ENCODE results near the gene PCNA.
"Not testable (repeated sequence)": the region's sequence is repeated elsewhere in the genome, so short reads cannot be mapped to it uniquely, and the experiment has no call there.

- TF ChIP-seq, protein P1, sequence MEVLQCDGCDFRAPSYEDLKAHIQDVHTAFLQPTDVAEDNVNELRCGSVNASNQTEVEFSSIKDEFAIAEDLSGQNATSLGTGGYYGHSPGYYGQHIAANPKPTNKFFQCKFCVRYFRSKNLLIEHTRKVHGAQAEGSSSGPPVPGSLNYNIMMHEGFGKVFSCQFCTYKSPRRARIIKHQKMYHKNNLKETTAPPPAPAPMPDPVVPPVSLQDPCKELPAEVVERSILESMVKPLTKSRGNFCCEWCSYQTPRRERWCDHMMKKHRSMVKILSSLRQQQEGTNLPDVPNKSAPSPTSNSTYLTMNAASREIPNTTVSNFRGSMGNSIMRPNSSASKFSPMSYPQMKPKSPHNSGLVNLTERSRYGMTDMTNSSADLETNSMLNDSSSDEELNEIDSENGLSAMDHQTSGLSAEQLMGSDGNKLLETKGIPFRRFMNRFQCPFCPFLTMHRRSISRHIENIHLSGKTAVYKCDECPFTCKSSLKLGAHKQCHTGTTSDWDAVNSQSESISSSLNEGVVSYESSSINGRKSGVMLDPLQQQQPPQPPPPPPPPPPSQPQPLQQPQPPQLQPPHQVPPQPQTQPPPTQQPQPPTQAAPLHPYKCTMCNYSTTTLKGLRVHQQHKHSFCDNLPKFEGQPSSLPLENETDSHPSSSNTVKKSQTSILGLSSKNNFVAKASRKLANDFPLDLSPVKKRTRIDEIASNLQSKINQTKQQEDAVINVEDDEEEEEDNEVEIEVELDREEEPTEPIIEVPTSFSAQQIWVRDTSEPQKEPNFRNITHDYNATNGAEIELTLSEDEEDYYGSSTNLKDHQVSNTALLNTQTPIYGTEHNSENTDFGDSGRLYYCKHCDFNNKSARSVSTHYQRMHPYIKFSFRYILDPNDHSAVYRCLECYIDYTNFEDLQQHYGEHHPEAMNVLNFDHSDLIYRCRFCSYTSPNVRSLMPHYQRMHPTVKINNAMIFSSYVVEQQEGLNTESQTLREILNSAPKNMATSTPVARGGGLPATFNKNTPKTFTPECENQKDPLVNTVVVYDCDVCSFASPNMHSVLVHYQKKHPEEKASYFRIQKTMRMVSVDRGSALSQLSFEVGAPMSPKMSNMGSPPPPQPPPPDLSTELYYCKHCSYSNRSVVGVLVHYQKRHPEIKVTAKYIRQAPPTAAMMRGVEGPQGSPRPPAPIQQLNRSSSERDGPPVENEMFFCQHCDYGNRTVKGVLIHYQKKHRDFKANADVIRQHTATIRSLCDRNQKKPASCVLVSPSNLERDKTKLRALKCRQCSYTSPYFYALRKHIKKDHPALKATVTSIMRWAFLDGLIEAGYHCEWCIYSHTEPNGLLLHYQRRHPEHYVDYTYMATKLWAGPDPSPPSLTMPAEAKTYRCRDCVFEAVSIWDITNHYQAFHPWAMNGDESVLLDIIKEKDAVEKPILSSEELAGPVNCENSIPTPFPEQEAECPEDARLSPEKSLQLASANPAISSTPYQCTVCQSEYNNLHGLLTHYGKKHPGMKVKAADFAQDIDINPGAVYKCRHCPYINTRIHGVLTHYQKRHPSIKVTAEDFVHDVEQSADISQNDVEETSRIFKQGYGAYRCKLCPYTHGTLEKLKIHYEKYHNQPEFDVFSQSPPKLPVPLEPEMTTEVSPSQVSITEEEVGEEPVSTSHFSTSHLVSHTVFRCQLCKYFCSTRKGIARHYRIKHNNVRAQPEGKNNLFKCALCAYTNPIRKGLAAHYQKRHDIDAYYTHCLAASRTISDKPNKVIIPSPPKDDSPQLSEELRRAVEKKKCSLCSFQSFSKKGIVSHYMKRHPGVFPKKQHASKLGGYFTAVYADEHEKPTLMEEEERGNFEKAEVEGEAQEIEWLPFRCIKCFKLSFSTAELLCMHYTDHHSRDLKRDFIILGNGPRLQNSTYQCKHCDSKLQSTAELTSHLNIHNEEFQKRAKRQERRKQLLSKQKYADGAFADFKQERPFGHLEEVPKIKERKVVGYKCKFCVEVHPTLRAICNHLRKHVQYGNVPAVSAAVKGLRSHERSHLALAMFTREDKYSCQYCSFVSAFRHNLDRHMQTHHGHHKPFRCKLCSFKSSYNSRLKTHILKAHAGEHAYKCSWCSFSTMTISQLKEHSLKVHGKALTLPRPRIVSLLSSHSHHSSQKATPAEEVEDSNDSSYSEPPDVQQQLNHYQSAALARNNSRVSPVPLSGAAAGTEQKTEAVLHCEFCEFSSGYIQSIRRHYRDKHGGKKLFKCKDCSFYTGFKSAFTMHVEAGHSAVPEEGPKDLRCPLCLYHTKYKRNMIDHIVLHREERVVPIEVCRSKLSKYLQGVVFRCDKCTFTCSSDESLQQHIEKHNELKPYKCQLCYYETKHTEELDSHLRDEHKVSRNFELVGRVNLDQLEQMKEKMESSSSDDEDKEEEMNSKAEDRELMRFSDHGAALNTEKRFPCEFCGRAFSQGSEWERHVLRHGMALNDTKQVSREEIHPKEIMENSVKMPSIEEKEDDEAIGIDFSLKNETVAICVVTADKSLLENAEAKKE (CRISPR knock-in tag; IDR thresholded peaks at IDR 0.05): not testable (repeated sequence)
- TF ChIP-seq EZH2 (IDR thresholded peaks at IDR 0.05; ENCODE audit: low read depth, unreplicated experiment); STAT1 (IDR thresholded peaks at IDR 0.05; ENCODE audit: unreplicated experiment); POLR2AphosphoS5 (IDR thresholded peaks at IDR 0.05; ENCODE audit: low read depth): not testable (repeated sequence)
- TF ChIP-seq, protein P2, sequence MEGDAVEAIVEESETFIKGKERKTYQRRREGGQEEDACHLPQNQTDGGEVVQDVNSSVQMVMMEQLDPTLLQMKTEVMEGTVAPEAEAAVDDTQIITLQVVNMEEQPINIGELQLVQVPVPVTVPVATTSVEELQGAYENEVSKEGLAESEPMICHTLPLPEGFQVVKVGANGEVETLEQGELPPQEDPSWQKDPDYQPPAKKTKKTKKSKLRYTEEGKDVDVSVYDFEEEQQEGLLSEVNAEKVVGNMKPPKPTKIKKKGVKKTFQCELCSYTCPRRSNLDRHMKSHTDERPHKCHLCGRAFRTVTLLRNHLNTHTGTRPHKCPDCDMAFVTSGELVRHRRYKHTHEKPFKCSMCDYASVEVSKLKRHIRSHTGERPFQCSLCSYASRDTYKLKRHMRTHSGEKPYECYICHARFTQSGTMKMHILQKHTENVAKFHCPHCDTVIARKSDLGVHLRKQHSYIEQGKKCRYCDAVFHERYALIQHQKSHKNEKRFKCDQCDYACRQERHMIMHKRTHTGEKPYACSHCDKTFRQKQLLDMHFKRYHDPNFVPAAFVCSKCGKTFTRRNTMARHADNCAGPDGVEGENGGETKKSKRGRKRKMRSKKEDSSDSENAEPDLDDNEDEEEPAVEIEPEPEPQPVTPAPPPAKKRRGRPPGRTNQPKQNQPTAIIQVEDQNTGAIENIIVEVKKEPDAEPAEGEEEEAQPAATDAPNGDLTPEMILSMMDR (conservative IDR thresholded peaks at IDR 0.05; ENCODE audit: low read depth in 2 of 2): not testable (repeated sequence)
- TF ChIP-seq, protein P3, sequence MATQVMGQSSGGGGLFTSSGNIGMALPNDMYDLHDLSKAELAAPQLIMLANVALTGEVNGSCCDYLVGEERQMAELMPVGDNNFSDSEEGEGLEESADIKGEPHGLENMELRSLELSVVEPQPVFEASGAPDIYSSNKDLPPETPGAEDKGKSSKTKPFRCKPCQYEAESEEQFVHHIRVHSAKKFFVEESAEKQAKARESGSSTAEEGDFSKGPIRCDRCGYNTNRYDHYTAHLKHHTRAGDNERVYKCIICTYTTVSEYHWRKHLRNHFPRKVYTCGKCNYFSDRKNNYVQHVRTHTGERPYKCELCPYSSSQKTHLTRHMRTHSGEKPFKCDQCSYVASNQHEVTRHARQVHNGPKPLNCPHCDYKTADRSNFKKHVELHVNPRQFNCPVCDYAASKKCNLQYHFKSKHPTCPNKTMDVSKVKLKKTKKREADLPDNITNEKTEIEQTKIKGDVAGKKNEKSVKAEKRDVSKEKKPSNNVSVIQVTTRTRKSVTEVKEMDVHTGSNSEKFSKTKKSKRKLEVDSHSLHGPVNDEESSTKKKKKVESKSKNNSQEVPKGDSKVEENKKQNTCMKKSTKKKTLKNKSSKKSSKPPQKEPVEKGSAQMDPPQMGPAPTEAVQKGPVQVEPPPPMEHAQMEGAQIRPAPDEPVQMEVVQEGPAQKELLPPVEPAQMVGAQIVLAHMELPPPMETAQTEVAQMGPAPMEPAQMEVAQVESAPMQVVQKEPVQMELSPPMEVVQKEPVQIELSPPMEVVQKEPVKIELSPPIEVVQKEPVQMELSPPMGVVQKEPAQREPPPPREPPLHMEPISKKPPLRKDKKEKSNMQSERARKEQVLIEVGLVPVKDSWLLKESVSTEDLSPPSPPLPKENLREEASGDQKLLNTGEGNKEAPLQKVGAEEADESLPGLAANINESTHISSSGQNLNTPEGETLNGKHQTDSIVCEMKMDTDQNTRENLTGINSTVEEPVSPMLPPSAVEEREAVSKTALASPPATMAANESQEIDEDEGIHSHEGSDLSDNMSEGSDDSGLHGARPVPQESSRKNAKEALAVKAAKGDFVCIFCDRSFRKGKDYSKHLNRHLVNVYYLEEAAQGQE (IDR thresholded peaks at IDR 0.05; ENCODE audit: unreplicated experiment): not testable (repeated sequence)
These were observed 20.7 kb downstream of the PCNA start for GRCh38 chr20:5099009-5099408.
